Stimulated activated effector memory CD8-positive, alpha-beta T cell treated with anti-CD3 and anti-CD28 coated beads, Interleukin-12 subunit alpha, Interleukin-12 subunit beta, amount 100 ng/mL, for 72 hours (primary cell): Measurements from ENCODE around the gene SNU13.
"Not testable (repeated sequence)": the region's sequence is repeated elsewhere in the genome, so short reads cannot be mapped to it uniquely, and the experiment has no call there.

Experiments
- ATAC-seq: fragments of 150-1000 bp; cut with Tn5 transposase; 2 replicates; pipeline ENCODE4 v1.10.0; 2021
- DNase-seq, 2 donors: peaks; one replicate each; pipeline ENCODE4 v3.0.0; 2021 to 2022; ENCODE audit warnings: low spot score in 2 of 2
- H3K27ac Mint-ChIP-seq: one replicate; pipeline ENCODE4 v1.8.0; 2022; ENCODE audit warnings: mild to moderate bottlenecking, mixed read lengths
- H3K36me3 Mint-ChIP-seq: one replicate; pipeline ENCODE4 v1.8.0; 2022; ENCODE audit warnings: mild to moderate bottlenecking, mixed read lengths
- H3K4me1 Mint-ChIP-seq: one replicate; pipeline ENCODE4 v1.8.0; 2022; ENCODE audit warnings: mixed read lengths
- H3K4me3 Mint-ChIP-seq: one replicate; pipeline ENCODE4 v1.8.0; 2022; ENCODE audit warnings: mild to moderate bottlenecking, mixed read lengths
- H3K9me3 Mint-ChIP-seq: one replicate; pipeline ENCODE4 v1.8.0; 2022; ENCODE audit warnings: mixed read lengths

The SNU13 gene

GRCh38 chr22:41638124-41638523, 50.5 kb downstream of the SNU13 start:
- ATAC-seq (no peak), DNase-seq (no peak)
- no peak overlapping the region for H3K4me3 Mint-ChIP-seq
- peaks cover 6% of the 10 kb centered on the region for H3K4me1 Mint-ChIP-seq
- no peak overlapping the region for H3K27ac Mint-ChIP-seq
- H3K36me3 Mint-ChIP-seq: peaks cover 100% of the 10 kb centered on the region
- no peaks in the 10 kb centered on the region for H3K9me3 Mint-ChIP-seq

GRCh38 chr22:41637623-41638022, 51.0 kb downstream of the SNU13 start:
- not testable (repeated sequence) for H3K27ac Mint-ChIP-seq, ATAC-seq, H3K4me1 Mint-ChIP-seq, H3K4me3 Mint-ChIP-seq, H3K9me3 Mint-ChIP-seq, DNase-seq
- H3K36me3 Mint-ChIP-seq: peaks cover 100% of the 10 kb centered on the region

- ATAC-seq (no peak), DNase-seq (no peak)
- Mint-ChIP-seq H3K9me3 (no peaks in the 10 kb centered on the region), H3K27ac (no peak overlapping the region), H3K36me3 (peaks cover 100% of the 10 kb centered on the region), H3K4me1 (peaks cover 6% of the 10 kb centered on the region), H3K4me3 (no peak overlapping the region)
These were observed 52.2 kb downstream of the SNU13 start for GRCh38 chr22:41636467-41636866.

- ATAC-seq, H3K4me3 Mint-ChIP-seq, H3K9me3 Mint-ChIP-seq, DNase-seq, H3K4me1 Mint-ChIP-seq: not testable (repeated sequence)
- peaks cover 97% of the 10 kb centered on the region for H3K36me3 Mint-ChIP-seq
- H3K27ac Mint-ChIP-seq: peak overlapping the region; percentile 60
These were observed 54.1 kb downstream of the SNU13 start for GRCh38 chr22:41634610-41635009.

- not testable (repeated sequence) for ATAC-seq, DNase-seq, H3K9me3 Mint-ChIP-seq, H3K27ac Mint-ChIP-seq, H3K4me3 Mint-ChIP-seq
- H3K36me3 Mint-ChIP-seq: peaks cover 97% of the 10 kb centered on the region
- H3K4me1 Mint-ChIP-seq: peaks cover 13% of the 10 kb centered on the region
These were observed 57.1 kb downstream of the SNU13 start for GRCh38 chr22:41631615-41632014.

- H3K4me3 Mint-ChIP-seq, H3K27ac Mint-ChIP-seq, DNase-seq, H3K9me3 Mint-ChIP-seq, ATAC-seq: not testable (repeated sequence)
- peaks cover 97% of the 10 kb centered on the region for H3K36me3 Mint-ChIP-seq
- H3K4me1 Mint-ChIP-seq: peaks cover 13% of the 10 kb centered on the region
These were observed 57.6 kb downstream of the SNU13 start for GRCh38 chr22:41631115-41631514.

GRCh38 chr22:41625577-41625976, 63.1 kb downstream of the SNU13 start:
- H3K27ac Mint-ChIP-seq: no peak overlapping the region
- peaks cover 100% of the 10 kb centered on the region for H3K36me3 Mint-ChIP-seq
- no peaks in the 10 kb centered on the region for H3K9me3 Mint-ChIP-seq
- H3K4me3 Mint-ChIP-seq: no peak overlapping the region
- ATAC-seq (no peak), DNase-seq (no peak)
- peaks cover 27% of the 10 kb centered on the region for H3K4me1 Mint-ChIP-seq
